HG03521 (cell line): ENCODE results near the gene CRIM1.
A peak's percentile ranks its signal among the peaks of the same experiment; 100 is the strongest.
"Not testable (repeated sequence)": the region's sequence is repeated elsewhere in the genome, so short reads cannot be mapped to it uniquely, and the experiment has no call there.

ENCODE experiments used
- ATAC-seq: cut with Tn5 transposase; IDR thresholded peaks from one replicate; pipeline ENCODE4 v1.9.1; 2021; ENCODE audit warnings: mild to moderate bottlenecking, moderate library complexity; ENCODE audit not compliant: unreplicated experiment

The CRIM1 gene, protein sequence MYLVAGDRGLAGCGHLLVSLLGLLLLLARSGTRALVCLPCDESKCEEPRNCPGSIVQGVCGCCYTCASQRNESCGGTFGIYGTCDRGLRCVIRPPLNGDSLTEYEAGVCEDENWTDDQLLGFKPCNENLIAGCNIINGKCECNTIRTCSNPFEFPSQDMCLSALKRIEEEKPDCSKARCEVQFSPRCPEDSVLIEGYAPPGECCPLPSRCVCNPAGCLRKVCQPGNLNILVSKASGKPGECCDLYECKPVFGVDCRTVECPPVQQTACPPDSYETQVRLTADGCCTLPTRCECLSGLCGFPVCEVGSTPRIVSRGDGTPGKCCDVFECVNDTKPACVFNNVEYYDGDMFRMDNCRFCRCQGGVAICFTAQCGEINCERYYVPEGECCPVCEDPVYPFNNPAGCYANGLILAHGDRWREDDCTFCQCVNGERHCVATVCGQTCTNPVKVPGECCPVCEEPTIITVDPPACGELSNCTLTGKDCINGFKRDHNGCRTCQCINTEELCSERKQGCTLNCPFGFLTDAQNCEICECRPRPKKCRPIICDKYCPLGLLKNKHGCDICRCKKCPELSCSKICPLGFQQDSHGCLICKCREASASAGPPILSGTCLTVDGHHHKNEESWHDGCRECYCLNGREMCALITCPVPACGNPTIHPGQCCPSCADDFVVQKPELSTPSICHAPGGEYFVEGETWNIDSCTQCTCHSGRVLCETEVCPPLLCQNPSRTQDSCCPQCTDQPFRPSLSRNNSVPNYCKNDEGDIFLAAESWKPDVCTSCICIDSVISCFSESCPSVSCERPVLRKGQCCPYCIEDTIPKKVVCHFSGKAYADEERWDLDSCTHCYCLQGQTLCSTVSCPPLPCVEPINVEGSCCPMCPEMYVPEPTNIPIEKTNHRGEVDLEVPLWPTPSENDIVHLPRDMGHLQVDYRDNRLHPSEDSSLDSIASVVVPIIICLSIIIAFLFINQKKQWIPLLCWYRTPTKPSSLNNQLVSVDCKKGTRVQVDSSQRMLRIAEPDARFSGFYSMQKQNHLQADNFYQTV

DNA sequence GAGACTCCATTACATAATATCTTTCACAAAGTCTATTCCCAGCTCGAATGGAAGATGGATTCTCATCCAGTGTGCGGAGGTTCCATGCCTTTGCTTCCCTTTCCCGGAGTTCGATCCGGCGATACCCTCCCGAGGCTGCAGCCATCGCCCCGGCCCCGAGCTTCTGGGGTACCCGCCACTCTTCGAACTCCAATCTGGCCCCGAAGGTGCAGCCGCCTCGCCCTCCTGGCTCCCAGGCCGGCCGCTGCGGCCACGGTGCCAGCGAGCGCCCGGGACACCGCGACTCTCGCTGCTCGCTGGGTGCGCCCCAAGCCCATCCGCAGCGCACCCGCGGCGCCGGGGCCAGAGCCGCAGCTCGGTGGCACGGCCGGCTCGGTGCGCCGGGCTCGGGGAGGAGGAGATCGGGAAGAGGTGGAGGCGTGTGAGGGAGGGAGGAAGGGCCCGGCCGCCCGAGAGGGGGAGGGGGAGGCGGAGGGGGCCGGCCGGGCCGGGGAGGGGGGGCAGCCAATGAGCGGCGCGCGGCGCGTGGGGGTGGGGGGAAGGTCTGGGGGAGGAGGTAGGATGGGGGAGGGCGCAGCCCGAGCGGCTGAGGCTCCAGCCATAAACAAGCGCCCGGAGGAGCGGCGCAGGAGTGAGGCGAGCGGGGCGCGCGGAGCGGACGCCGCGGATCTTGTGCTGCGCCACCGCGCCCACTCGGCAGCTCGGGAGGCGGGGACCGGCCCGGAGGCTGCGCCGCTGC is at the start of gene CRIM1:
TSS of gene CRIM1 (plus strand) at position 628 of the 739 bp plus-strand sequence. CDS start 515 bp downstream, outside the sequence.
- peak; percentile 49 for ATAC-seq

DNA sequence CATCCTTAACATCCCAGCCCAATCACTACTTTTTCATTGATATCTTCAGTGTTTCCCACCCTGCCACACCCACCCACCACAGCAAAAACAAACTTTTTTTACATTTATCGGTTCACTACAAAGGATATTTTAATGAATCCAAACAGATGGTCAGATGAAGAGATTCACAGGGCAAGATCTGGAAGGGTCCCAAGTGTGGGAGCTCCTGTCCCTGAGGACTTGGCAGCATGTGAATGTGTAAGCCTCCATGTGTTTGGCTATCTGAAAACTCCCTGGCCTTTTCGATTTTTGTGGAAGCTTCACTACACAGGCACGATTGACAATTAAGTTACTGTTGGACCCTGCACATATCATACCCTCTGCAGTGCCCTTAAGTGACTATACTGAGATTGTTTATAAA is 48.1 kb upstream of the CRIM1 start:
- no peak for ATAC-seq

DNA sequence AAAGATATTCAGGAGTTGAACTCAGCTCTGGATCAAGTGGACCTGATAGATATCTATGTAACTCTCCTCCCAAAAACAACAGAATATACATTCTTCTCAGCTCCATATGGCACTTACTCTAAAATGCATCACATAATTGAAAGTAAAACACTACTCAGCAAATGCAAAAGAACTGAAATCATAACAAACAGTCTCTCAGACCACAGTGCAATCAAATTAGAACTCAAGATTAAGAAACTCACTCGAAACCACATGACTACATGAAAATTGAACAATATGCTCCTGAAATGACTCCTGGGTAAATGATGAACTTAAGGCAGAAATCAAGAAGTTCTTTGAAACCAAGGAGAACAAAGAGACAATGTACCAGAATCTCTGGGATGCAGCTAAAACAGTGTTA is 45.1 kb upstream of the CRIM1 start:
- ATAC-seq, result not testable (repeated sequence)

DNA sequence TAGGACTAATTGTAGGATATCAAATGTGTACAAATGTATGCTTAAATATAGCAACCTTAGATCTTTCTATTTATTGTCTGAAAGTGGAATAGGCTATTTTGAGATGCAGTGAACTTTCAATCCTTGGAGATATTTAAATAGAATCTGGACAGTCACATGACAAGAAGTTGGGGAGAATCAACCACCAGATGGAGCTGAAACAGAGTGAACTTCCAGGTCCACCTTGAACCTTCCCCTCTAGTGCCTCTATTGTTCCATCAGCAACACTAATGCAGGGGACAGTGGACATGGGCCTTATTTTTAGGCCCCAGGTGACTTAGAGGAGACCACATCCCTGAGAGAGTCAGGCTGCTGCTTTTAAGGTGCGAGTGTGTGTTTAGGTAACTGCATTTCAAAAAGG is 37.0 kb upstream of the CRIM1 start:
- no peak for ATAC-seq

DNA sequence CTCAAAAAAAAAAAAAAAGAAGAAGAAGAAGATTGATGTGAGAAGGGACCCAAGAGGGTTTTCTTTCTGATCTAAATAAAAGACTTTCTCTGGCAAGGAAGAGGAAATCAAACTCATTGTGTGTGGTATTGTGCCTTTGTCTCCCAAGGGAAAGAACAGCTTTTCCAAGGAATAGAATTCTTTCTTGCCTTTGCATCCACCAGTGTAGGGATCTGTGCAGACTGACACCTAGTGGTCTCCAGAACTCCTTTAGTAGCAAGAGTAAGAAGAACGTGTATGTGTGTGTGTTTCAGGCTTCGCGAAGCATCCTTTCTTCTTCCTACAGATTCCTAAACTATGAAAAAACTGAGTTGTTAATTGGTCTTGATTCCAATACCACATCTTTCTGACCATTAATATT is 33.5 kb upstream of the CRIM1 start:
- ATAC-seq, result no peak

DNA sequence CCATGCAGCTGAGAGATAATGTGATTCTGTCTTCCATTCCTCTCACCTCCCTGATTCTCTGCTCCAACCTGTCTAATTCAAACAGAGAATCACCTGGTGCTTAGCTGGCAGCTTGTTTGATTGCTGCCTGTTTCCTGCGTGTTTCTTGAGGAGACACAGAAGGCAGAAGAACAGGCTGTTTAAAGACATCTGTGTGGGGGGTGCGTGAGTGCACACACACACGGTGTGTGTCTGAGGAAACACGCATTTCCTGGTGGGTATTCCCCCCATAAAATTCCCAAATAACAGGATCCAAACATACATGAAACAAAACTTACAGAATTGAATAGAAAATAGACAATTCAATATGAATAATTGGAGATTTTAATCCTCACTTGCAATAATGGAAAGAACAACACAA is 29.3 kb upstream of the CRIM1 start:
- no peak for ATAC-seq

DNA sequence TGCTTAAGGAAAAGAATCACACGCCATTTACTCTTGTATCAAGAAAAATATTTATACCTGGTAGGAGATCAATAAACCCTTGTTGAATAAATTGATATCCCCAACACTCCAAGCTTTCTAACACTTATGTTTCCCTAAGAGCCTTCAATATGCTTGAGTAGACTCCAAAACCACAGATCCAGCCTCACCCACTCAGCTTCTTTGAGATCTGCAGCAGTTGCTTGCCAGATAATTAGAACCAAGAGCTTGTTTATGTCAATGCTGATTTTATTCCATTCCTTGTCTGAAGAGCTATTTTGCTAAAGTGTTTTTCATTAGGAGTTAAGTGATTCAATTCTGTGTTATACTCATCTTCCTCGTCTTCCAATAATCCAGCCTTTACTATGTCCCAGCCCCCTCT is 26.3 kb upstream of the CRIM1 start:
- ATAC-seq, result no peak

DNA sequence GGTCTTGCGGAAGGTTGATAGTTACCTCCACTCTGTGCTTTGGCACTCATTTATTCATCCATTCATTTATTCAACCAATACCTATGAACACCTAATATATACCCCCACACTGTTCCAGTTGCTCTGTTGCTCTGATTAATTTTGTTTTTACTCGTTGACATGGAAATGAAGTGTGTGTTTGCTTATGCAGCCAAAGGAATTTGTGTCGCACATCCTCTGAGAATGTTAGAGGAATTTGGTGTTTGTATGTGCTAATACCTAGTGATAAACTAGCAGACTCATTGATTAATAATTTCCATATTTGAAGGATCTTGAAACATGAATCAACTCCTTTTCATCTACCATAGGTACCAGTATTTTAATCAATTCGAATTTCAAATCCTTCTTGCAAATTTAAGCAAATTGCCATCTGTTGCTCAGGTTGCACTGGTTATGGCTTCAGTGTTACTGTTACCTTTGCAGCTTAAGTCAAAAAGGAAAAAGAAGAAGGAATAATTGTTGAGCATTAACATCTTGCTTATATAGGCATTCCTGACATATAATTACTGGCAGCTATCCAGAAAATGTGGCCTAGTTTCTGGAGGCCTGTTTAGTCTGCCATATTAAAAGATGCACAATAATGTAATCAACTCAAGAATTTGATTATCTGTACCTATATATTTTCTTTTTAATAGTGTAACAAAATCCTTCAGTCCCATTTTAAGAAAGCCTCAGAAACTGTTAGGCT is 25.7 kb upstream of the CRIM1 start:
- no peak for ATAC-seq

DNA sequence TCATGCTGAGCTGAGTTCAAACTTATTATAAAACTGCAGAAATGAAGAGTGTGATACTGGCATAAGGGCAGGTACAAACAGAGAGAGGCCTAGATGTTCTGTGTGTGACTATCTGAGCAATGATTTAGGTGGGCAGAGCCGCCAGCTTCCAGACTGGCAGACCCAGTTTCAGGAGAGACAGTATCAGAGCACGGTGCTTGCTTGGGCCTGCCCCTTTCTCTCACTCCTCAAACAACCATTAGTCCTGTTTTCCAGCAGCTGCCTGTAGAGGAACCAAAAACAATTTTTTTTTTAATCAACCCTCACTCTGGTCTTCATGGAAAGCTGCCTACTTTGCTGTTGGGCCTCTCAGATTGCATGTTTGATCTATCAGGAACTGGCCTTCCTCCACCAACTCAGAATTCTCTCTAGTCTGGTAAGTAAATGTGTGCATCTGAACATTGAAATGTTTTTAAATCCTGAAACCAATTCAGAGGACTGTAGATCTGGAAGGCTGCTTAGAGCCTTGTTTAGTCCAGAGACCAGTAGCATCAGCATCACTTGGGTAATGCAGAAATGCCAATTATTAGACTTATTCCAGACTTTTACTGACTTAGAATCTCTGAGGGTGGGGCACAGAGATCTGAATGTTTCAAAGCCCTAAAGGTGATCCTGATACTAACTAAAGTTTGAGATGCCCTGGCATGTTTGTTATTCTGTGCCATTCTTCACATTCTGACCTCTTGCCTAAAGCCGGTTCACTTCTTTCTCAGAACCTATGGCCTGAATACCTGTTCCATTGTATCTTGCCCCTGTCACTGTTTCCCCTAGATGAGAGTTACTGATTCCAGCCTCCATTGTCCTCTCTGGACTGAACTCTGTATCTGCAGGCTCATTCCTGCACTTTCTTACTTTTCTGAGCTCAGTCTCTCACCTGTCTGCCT is 24.8 kb upstream of the CRIM1 start:
- no peak for ATAC-seq

DNA sequence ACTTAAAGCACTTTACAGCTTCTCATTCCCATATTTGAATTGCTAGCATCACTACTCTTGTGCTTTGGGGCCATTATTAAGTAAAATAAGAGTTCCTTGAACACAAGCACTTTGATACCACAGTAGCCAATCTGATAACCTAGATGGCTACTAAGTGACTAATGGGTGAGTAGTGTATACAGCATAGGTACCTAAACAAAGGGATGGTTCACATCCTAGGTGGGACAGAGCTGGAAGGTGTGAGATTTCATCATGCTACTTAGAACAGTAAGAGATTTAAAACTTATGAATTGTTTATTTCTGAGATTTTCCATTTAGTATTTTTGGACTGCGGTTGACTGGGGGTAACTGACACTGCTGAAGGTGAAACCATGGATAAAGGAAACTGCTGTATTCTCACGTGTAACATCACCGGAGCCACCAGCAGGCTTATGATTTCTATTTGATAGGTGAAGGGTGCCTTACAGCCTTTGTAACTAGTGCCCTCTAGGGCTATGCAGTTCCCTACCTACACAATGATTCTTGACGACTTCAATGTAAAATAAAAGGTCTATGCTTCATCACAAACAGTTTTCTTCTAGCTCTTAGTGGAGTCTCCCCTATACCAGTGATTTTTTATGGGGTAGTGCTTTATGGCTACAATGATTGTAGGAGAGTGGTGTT is 22.1 kb upstream of the CRIM1 start:
- ATAC-seq, result no peak

DNA sequence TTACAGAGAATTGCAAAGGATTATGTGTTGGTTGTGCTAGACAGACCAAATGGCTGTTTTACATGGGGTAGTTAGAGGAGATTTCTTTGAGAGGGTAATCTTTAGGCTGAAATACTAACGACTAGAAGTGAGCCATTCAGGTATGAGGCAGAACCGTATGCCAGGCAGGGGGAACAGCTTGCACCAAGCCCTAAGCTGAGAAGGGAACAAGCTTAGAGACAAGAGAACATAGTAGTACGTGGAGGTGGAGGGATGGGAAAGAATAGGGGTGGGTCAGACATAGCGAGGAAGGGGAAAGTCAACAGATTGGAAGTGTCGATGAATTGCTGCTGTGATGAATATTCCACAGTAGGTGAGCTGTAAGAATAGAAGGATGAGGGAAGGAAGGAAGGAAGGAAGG is 20.0 kb upstream of the CRIM1 start:
- no peak for ATAC-seq

DNA sequence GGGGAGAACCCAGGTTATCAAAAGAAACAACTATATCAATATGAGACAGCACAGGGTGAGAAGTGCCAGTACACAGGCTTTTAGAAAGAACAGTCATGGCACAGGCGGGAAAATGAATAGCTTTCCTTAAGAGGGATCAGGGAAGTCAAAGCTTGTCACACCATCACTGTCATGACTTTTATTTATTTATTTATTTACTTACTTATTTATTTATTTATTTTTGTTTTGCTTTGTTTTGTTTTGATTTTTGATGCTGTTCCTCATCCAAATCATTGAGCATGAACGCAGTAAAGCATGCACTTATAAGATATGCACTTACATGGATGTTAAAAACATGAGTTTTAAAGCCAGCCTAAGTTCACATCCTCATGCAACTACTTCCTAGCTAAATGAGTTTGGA is 19.3 kb upstream of the CRIM1 start:
- ATAC-seq, result no peak

DNA sequence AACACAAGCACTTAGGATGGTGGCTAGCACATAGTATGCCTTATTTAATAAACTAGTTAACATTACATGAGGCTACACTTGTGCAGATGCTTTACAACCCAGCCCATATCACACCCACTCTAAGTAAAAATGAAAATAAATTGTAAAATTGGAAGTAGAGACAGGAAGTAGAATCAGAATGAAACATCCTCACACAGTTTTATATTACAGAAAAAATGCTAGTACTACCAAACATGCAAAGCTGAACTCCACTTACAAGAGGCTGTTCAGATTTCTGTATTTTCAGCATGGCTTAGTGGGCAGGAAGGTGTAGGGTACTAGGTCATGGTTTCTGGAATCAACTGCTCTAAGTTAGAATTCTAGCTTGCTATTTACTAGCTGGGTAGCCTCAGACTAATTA is 18.2 kb upstream of the CRIM1 start:
- no peak for ATAC-seq

DNA sequence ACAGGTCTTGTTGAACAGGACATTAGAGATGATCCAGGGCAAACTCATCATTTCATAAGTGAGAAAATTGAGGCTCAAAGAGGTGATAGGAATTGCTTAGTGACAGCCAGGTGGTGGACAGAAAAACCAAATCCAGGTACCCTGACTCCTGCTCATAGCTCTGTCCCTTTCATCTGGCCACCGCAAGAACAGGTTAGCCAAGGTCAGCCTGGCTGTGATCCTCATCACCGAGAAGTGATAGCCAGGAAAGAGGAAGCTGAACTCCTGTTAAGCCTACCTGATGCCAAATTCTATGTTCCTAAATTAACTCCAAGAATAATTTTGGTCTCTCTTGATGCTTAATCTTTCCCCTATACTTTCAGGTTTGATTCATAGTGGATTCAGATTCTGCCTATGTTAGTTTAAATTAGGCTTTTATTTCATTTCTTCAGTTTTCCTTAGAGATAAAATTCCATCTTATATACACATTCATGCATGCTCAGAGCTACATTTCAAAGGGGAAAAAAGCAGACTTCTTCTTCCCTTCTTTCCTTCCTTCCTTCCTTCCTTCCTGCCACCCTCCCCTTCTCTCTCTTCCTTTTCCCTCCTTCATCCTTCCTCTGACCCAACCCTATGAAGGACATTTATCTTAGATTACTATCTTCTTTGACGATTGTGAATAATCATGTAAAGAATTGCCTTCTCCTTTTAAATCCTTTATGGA is 17.3 kb upstream of the CRIM1 start:
- no peak for ATAC-seq

DNA sequence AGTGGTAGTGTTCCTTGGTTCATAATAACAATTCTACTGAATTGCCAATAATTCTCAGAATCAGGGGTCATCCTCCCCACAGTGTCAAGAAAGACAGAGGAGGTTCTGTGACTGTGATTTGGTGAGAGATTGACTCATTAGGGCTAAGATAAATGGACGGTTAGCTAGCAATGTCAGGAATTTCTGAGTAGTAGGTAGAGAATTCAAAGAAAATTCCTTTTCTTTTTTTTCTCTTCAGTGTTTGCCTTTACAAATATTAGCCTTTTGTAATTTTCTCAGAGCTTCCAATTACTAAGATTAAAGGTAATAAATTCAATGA is 16.8 kb upstream of the CRIM1 start:
- no peak for ATAC-seq

DNA sequence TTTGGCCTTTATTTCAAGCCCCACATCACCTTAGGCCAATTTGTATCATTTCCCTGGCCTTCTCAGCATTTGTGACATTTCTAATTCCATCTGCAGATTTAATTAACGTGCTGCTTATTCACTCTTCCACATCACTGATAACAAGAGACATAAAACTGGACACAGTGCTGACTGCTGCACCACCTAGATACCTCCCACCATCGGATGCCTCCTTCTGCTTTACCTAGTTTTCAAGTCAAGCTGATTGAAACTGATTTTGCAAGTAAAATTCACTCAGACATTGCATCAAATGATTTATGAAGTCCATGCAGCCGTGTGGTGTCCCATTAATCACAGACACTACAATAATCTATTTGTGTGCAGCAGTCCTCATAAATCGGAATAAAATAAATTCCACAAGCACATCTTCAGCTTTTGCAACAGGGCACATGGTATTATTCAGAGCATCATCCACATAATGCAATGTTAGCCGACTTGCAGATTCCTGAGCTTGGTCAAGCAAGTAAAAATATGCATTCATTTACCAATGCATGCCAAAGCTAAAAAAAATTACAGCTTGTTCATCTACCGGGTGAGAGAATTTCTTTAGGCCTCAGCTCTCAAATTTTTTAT is 15.9 kb upstream of the CRIM1 start:
- no peak for ATAC-seq

DNA sequence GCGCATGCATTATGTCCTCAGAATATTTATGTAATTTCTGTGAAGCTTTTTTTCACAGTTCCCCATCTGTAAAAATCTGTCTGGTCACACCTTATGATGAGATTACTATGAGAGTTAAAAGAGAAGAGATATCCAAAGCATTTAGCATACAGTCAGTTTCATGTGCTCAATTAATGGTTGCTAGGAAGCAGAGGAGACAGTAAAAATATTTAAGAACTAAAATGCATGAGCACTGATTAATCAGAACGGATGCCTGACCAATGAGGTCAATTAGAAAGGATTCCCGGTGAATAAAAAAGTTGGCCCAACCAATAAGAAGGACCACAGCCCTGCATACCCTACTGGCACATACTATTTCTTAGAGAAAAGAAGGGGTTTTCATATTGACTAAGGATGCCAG is 12.0 kb upstream of the CRIM1 start:
- ATAC-seq, result no peak

DNA sequence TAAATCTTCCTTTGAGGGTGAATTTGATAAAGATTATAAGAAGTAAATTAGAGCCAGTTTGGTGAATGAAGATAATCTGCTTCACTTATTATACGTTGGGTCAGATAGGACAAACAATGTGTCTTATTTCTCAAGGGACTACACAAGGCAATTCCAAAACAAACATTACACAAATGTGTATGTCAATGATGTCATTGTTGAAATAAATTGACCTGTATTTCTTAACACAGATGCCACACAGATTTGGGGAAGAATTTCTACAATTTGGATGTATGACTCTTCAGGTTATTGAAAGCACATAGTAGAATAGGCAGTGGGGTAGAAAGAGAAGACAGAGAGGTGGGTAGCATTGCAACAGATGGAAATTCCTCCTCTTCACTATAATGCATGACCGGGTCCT is 6.9 kb upstream of the CRIM1 start:
- ATAC-seq, result no peak
